Stimulated activated CD8-positive, alpha-beta memory T cell treated with anti-CD3 and anti-CD28 coated beads, Interleukin-7, amount 100 ng/mL, for 1 hour (primary cell): ENCODE results near the gene STAB2.

Experiments
- DNase-seq, 2 donors: peaks; one replicate each; pipeline ENCODE4 v3.0.0-alpha.2; 2020; ENCODE audit warnings: low read depth in 2 of 2

The STAB2 gene

DNA sequence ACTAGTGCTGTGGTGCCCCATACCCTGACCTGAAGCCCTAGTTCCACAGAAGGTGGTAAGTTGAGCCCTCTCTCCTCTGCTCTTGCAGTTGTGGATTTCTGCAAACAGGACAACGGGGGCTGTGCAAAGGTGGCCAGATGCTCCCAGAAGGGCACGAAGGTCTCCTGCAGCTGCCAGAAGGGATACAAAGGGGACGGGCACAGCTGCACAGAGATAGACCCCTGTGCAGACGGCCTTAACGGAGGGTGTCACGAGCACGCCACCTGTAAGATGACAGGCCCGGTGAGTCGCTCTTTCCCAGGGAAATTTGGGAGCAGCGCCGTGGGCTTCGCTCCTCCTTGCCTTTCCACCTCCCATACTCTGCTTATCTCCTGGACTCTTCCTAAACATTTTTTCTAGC, 161.8 kb downstream of the STAB2 start:
- no peak for DNase-seq

DNA sequence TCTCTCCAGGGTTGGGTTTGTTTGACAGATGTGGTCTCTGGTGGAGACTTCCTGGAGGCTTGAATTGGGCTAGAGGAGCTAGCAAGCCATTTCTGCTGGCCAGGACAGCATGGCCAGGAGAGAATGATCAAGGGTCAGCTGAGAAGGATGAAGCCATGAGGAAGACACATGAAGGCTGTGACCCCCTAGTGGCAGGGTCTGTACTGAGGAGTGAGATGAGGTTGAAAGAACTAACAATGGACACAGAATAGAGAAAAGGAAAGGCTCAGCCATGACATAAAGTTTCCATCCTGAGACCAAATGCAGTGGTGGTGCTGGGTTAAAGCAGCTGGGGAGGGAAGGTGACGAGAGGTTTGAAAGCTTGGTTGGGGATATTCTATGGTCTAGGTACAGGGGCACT, 164.1 kb downstream of the STAB2 start:
- no peak for DNase-seq

DNA sequence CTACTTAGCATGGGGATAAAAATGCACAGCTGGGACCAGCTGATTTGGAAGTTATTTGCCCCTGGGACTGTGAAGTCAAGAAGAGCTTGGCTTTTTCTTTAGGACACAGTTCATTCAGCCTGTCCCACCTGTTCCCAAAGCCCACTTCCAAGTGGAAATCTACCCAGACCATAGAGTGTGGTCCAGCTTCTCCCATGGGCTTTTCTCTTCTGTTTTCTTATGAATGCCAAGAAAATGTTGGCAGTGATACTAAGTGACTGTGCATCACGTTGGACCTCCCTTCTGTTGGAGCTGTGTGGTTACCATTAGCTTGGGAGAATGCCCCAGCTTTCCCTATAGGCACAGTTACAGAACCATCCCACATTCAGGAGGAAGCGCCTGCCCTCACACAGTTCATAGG, 164.5 kb downstream of the STAB2 start:
- DNase-seq, result no peak

DNA sequence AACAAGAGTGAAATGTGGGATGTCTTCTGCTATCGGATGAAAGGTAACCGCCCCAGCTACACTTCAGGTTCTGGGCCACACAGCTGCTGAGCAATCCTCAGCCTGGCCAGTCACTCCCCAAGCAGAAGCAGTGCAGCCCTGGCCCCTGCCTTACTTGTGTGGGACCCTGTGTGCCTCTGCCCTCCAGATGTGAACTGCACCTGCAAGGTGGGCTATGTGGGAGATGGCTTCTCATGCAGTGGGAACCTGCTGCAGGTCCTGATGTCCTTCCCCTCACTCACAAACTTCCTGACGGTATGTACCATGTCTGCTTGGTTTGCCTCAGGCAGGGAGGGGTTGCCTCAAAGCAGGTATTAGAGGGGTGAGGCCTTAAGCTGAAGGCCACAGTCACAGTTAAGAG, 168.4 kb downstream of the STAB2 start:
- DNase-seq, result no peak

GRCh38 chr12:103756443-103756842, 169.4 kb downstream of the STAB2 start:
- DNase-seq, result no peak

DNA sequence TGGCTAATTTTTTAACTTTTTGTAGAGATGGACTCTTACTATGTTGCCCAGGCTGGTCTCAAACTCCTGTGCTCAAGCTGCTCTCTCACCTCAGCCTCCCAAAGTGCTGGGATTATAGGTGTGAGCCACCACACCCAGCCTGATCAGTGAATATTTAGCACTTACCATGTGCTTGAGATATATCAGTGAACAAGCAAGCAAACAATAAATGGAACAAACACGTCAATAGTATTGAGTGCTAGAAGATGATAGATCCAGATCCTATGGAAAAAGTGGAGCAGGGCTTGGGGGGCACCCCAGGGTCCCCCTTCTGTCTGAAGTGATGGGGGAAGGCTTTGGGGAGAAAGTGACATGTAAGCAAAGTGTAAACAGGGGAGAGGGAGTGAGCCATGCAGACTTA, 170.2 kb downstream of the STAB2 start:
- no peak for DNase-seq

GRCh38 chr12:103758310-103759089, 171.4 kb downstream of the STAB2 start:
- no peak for DNase-seq

DNA sequence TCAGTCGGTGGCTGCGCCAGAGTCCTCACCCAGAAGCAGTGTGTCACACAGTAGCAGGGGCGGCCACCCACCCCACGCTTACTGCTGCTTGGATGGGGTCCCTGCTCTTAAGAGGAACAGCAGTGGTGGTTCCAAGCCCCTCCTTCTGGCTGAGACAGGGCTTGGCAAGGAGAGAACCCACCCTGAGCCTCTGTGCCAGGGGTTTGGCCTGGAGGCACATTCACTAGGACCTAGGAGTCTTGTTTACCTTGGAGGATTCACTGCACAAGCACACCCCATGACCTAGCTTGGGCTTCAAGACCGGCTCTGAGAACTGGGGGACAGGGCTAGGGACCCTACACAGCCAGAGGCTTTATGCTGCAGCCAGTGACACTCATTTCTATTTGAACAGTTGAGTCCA, 175.4 kb downstream of the STAB2 start:
- DNase-seq, result no peak

- no peak for DNase-seq
Measured at GRCh38 chr12:103765322-103765721, 178.2 kb downstream of the STAB2 start.

- DNase-seq, result no peak
Measured at GRCh38 chr12:103766028-103766427, 179.0 kb downstream of the STAB2 start.

GRCh38 chr12:103768467-103769123, 181.5 kb downstream of the STAB2 start:
- no peak for DNase-seq

GRCh38 chr12:103769240-103769945, 182.3 kb downstream of the STAB2 start:
- DNase-seq, result no peak

DNA sequence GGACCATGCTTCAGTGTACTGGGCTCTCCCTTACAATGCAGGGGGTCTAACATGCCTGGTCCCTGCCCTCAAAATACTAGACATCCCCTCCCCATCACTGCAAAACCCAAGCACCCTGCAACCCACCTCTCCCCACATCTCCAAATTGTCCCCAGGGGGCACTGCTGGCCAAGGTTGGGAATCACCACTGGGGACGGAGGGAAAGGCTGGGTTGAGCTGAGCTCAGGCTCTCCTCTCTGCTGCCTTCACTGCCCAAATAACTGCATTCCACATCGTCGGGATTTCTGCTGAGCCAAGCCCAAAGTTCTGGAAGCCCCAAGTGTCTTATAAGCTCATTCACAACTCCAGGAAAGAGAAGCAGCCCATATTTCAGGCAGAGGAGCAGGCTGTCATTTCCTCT, 184.4 kb downstream of the STAB2 start:
- DNase-seq, result no peak

- no peak for DNase-seq
Measured at GRCh38 chr12:103772367-103773108, 185.5 kb downstream of the STAB2 start.

GRCh38 chr12:103773109-103773910, 186.2 kb downstream of the STAB2 start:
- no peak for DNase-seq

DNA sequence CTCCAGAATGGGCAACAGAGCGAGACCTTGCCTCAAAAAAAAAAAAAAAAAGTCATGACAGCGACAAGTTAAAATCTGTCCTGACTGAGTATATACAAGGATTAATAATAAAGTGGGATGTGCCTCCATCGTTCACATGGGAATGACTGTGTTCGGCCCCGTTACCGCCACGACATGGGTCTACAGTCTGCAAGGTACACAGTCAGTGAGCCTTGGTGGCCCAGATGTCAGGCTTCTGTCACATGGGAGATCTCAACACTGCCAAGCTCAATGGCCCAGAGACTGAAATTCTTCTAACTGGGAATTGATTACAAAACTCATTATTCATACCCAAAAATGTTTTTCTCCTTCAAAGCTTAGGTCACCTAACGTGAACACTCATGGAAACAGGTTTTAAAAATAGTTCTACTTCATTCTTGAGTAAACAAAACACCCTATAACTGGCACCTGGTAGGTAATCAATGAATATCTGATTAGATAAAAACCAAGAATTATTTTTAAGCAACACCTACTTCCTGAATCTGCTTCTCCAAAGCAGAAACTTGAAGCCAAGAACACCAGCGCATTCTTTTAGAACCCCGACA, 188.0 kb downstream of the STAB2 start:
- DNase-seq, result no peak

DNA sequence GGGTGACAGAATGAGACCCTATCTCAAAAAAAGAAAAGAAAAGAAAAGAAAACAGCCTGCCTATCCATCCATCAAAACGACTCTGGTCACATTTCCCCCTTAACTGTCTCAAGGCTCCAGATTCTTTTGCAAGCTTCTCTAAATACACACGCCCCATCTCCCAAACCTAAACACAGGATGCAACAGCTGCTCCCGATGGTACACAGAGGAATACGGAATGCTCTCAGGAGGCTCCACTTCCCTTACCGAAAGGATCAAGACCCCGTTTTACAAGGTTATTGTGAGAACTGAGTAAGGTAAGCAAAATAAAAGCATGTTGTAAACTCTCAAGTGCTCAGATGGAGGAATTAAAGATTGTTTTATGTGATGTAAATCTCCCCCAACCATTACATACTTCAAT, 191.7 kb downstream of the STAB2 start:
- no peak for DNase-seq

DNA sequence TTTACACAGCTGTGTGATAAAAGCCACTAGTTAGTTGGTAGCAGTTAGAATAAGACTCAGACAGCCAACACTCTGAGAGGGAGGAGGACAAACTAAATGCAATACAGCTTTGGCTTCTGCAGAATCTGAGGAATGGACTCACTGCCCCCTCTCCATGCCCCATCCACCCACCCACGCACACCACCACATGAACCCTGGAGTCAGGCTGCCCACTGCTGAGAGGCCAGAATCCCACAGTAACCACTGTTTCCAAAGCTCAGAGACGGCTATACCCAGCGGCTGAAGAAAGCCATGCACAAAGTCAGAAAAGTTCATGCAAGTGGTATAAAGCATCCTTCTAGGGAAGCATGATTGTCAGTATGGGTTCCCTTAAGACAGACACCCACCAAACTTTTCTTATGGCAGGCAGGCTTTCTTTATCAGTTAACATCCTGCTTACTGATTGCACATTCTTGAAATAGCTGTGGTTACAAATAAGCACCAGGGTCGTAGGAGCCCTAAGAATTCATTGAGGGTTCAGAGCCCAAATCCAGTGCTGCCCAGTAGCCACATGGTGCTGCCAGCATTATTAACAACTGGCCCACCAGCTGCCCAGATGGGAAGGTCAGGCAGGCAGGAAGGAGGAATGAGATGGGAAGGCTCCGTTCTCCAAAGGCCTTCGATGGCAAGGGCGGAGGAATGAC, 192.5 kb downstream of the STAB2 start:
- no peak for DNase-seq

DNA sequence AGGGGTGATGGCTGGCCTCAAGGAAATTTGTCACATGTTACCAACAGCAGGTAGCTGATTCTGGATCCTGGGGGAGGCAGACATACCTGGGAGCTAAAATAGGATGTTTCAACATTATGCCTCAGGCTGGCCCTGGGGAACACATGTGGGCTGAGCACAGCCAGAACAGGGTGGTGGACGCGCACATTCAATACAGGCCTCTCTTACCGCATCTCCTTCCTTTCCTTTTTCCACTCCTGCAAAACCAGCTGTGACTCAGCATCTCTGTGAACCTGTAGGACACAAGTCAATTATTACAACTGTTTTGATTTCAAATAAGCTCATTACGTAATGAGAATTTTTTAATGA, 193.0 kb downstream of the STAB2 start:
- no peak for DNase-seq

DNA sequence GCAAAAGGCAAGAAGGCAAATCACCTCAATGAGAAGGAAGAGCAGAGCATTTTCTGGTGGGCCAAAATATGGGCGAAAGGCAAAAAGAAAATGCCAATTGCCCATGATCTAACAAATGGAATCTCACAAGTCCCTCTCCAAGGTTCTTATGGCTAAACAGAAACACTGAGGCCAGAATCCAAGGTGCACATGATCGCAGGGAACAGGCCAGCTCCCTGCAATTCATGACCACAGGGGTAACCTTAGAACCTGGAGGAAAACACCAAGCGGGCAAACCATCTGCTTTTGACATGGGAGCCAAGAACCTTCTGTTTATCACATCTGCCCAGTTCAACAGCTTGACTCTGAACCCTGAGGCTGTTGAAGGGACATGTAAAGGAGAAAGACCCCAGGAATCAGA, 193.9 kb downstream of the STAB2 start:
- DNase-seq, result no peak

DNA sequence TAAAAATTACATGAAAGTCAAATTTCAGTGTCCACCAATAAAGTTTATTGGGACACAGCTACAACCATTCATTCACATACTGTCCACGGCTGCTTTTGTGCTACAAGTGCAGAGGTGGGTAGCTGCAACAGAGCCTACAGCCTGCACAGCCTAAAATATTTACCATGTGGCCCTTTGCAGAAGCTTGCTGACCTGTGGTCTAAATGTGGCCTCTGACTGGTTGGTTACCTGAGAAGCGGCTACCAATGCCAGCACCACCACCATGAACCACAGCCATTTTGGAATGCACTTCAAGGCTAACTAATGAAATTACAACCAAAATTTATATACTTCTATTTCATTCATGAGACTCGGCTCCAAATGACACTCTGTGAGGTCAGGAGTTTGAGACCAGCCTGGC, 195.3 kb downstream of the STAB2 start:
- DNase-seq, result no peak
